ENCODE data around the gene DNAJA4. TPM values are rescaled to one million over a fixed set of nuclear protein-coding genes. Genes with fewer than 3 reads are reported as not detected.

DNAJA4 gene
- total and polyA plus RNA-seq, 2 of the 8 experiments (the other 6 are each of a cell fraction or from before 2014, with no cell fraction given) = 3.6 to 6.2 TPM

DNA sequence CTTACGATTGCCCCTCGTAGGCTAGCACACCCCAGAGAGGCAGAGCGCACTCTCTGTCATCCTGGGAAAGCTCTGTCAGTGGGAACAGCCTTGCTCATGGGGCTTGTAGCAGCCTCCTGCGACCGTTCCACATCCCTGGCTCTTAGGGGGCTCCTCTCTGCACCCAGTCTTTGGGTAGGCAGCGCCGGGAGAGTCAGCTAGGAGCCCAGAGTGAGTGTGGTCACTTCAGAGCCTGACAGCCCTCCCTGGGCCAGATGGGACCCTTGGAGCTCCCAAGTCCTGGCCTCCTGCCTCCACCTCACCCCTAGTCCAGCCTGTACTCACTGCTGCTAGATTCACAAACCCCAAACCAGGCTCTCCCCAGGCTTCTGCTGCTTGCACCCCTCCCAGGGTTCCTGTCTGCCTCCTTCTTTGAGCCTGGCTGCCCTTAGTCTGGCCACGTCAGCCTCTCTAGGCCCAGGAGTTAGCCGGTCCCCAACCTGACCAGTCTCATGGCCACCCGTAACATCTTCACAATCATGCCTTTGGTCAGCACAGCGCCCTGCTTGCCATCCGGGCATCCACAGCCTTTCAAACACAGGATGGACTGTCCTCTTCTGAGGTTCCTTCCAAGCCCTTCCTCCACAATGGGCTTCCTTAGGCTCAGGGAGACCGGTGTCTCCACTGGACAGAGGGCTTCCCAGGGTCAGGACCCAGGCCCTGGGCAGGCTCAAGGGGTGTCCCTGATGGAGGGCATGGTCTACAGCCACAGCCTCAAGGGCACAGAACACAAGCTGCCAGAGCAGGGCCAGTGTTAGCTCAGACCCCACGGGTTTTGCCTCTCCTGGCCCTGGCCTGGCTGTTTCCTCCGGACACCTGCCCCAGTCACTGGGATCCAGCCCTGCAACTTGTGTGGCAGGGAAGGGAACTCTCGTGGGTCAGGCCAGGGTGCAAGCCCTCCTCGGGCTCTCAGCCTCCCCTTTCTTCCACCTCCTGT lies 34.6 kb upstream of the DNAJA4 start (continued):
- TF ChIP-seq CBX8 (IDR thresholded peaks at IDR 0.05; ENCODE audit: borderline replicate concordance, low read depth, low read length) (no peak), EP300 (IDR thresholded peaks at IDR 0.05; ENCODE audit: borderline replicate concordance in 1 of 2, low read depth in 2 of 2, low read length in 2 of 2) (no peak), SUZ12 (IDR thresholded peaks at IDR 0.05; ENCODE audit: low read length) (no peak), SP2 (IDR thresholded peaks at IDR 0.05; ENCODE audit: low read length) (no peak), FOSL1 (IDR thresholded peaks at IDR 0.05; ENCODE audit: insufficient read depth, low read depth, low read length) (no peak), KDM4A (IDR thresholded peaks at IDR 0.05; ENCODE audit: low read depth, low read length, severe bottlenecking) (no peak), POLR2AphosphoS5 (IDR thresholded peaks at IDR 0.05; ENCODE audit: low read depth, low read length) (no peak)
